Measurements from ENCODE around the gene CYB5A.
"Not testable (repeated sequence)": the region's sequence is repeated elsewhere in the genome, so short reads cannot be mapped to it uniquely, and the experiment has no call there.

The CYB5A gene

DNA sequence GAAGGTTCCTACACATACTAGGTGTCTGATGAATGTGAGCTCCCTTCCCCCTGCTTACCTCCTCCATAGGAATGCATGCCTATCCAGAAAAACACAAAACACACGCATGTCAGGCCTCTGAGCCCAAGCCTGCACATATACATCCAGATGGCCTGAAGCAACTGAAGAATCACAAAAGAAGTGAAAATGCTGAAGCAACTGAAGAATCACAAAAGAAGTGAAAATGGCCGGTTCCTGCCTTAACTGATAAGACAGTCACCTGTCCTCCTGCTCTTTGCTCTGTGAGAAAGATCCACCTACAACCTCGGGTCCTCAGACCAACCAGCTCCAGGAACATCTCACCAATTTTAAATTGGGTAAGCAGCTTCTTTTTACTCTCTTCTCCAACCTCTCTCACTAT, 1.2 kb upstream of the CYB5A start:
- not testable (repeated sequence) for DNase-seq

DNA sequence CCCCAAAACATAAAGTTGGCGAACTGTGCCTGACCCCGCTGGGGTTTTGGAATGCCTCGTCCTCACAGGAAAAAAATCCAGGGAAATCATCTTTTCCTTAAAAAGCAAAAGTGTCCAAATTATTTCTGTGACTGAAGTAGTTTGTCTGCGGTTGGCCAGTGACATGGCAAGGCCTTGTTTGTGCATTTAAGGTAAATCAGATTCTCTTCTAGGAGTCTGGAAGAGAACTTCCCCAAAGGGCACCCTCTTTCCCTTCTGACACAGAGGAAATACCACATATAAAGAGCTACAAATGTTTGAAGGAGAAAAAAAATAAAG, 737 bp upstream of the CYB5A start:
- DNase-seq: no peak

GRCh38 chr18:74291472-74291770, 342 bp downstream of the CYB5A start:
- DNase-seq: no peak

DNA sequence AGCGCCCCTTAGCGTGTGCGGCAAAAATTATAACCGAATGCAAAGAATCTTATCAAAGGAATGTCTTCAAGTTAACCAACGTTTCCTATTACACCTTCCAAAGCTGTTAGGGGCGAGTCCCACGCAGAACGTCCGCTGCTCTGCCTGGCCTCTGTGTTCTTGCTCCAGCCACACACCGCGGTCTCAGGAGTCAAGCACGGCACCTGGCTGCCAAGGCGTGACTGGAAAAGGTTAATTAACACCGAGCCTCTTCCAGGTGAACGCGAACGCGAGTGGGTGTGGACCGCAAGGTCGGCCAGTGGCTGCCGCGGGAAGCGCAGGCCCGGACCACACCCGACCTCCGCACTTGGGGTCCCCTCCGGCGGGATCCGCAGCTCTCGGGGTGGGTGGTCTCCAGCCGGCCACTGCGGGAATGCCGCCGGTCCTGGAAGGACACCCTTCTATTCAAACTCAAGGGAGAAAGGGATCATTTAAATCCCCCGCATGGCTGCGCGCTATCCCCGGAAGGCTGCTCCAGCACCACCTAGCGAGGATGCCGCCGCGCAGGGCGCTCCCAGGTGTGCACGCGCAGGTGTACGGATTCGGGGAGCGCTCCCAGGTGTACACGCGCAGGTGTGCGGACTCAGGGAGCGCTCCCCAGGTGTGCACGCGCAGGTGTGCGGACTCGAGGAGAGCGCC, 830 bp downstream of the CYB5A start:
- no peak for DNase-seq

DNA sequence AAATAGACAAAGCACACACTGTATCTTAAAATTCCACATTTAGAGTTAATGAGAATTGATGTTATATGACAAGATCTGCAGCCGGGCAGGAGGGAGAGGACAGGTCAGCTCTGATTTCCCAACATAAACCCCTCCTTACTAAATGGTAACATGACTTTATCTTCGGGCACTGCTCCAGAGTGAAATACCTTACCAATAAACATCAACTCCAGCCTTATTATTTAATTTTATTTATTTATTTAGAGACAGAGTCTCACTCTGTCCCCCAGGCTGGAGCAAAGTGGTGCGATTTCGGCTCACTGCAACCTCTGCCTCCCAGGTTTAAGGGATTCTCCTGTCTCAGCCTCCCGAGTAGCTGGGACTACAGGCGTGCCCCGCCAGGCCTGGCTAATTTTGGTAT, 1.7 kb downstream of the CYB5A start:
- DNase-seq: no peak

- no peak for DNase-seq
Observed at GRCh38 chr18:74289137-74289536, 2.6 kb downstream of the CYB5A start.

DNA sequence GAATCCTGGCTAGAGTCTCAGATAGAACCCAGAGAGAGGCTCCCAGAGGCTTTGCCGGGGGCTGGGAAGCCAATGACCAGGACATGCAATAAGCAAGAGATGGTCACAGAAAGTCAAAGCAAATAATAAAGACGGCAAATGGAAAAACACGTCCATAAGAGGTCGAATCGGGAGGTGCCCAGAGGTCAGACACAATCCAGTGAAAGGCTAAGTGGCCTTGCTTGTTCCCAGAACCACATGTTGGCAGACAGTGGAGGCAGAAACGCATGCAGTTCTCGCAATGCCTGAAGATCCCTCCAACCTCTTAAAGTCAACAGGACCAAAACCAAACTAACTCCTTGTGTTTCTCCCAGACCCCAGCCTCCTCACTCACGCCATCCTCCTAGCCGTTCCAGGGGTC, 3.0 kb downstream of the CYB5A start:
- DNase-seq: no peak

- DNase-seq: no peak
Observed at GRCh38 chr18:74288041-74288440, 3.7 kb downstream of the CYB5A start.

DNA sequence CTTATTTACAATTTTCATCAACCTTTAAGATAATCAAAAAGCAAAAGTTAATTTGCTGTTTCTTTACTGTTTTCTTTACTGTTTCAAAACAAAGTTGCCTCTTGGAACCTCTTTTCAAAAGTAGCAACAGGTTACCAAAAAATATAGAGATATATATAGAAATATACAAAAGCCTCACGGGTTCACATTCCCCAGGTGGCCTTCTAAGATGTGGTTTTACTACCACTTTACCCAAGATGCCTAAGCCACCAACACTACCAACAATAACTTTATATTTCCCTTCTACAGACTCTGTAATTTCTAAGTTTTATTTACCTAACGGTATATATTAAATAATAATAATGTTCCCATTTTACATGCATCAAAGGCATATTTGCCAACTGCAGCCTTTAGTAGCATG, 4.9 kb downstream of the CYB5A start:
- DNase-seq: no peak

- no peak for DNase-seq
Observed at GRCh38 chr18:74286106-74286855, 5.5 kb downstream of the CYB5A start.

DNA sequence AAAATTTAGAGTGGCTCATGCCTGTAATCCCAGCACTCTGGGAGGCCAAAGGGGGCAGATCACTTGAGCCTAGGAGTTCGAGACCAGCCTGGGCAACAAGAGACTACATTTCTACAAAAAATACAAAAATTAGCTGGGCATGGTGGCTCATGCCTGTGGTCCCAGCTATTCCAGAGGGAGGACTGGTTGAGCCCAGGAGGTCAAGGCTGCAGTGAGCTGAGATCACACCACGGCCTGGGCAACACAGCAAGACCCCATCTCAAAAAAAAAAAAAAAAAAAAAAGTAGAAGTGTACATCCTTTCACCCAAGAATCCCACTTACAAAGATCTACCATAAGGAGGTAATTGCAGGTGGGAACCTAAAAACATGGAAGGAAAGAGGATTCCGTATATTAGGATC, 6.2 kb downstream of the CYB5A start:
- DNase-seq: not testable (repeated sequence)

DNA sequence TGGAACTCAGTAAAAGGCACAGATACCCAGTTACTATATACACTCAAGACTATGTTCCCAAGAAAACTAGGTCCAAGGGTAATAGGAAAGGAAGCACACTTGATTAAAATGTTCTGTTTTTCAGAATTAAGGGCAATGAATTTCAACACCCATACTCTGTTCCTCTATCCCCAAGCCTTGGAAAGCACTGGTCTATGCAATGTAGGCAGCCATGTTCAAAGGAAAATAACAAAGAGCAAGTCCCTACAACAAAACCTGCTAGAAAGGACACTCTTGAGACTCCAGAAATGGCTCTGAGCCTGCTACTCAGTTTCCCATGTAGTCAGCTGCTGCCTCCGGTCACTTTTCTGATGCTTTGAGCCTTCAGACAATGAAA, 6.8 kb downstream of the CYB5A start:
- DNase-seq: no peak

DNA sequence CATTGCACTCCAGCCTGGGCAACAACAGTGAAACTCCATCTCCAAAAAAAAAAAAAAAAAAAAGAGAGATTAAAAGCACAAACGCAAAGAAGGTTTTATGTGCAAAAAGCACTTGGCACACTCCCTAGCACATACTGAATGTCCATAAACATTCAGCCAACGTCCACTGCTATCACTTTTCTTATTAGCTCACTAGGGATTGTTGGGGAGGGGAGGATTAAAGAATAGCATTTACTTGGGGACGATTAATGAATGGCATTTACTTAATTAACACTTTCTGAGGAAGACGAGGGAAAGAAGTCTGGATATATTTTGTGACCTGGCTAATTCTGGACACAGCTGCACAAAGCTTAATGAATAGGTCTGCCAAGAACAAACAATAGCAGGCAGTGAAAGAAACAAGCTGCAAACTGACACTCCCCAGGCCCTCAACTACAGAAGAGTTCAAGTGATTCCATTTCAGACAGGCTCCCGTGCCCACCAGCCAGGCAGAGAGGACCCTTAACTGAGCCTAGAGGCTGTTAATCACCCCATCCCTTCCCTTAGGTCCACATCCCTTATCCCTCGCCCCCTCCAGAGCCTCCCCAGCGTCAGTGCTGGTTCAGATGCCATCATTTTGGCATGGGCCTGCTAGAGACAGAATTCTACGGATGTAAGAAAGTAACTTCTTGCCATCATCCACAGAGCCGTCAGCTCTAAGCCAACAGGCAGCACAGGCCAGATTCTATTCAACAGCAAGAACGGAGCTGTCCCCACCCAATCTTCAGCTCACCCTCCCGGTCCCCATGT, 7.4 kb downstream of the CYB5A start:
- no peak for DNase-seq

GRCh38 chr18:74283646-74284045, 8.1 kb downstream of the CYB5A start:
- no peak for DNase-seq

- peak; percentile 17 for DNase-seq
Observed at GRCh38 chr18:74282755-74283554, 8.8 kb downstream of the CYB5A start.

- no peak for DNase-seq
Observed at GRCh38 chr18:74281980-74282754, 9.6 kb downstream of the CYB5A start.

- DNase-seq: no peak
Observed at GRCh38 chr18:74281011-74281979, 10.5 kb downstream of the CYB5A start.

- DNase-seq: no peak
Observed at GRCh38 chr18:74278983-74279382, 12.8 kb downstream of the CYB5A start.

DNA sequence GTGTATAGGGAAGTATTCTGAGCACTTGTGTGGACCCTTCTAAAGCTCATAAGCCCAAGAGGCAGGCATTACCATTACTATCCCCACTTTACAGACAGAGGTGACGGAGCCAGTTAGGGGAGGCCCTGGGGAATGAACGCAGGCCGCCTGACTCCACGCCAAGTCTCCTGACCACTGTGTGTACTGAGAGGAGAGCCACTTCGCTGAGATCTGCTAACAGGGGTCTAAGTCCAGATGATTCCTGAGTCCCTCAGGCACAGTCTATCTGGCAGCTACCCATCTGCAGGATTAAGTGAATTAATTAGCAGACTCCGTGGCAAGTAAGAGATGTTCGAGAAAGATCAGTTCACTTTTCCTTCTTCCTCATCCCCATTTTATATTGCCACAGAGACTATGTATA, 13.7 kb downstream of the CYB5A start:
- DNase-seq: no peak

GRCh38 chr18:74277296-74277695, 14.5 kb downstream of the CYB5A start:
- no peak for DNase-seq

DNA sequence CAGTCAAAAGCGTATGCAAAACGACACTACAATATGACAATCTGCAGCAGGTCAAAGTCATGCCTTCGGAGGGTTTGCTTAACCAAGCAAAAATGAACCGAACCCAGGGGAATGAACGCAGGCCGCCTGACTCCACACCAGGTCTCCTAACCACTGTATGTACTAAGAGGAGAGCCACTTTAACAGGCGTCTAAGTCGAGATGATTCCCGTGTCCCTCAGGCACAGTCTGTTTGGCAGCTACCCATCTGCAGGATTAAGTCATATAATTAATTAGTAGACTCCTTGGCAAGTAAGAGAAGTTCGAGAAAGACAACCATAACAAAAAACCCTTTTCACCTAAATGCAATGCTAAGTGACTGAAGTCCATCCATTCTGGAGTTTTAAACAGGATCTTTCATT, 15.2 kb downstream of the CYB5A start:
- DNase-seq: no peak

All from activated CD4-positive, alpha-beta T cell treated with anti-CD3 and anti-CD28 coated beads for 48 hours (primary cell).